Measurements from ENCODE around the gene LCTL.

DNA sequence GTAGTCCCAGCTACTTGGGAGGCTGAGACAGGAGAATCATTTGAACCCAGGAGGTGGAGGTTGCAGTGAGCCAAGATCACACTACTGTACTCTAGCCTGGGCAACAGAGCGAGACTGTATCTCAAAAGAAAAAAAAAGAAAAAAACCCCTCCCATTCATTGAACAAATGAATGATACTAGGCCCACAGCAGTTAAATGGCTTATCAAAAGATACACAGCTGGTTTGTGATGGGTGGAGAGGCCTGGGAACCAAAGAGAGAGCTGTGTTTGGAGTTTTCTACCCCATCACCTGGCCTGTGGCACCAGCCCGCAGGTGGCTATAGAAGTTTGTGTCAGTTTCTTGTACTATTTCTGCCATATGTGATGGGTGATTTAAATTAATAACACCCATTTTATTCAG, 43.1 kb upstream of the LCTL start:
- TF ChIP-seq CTCF (IDR thresholded peaks at IDR 0.05; ENCODE audit: low read depth, low read length, poor library complexity, severe bottlenecking) (no peak), EZH2phosphoT487 (IDR thresholded peaks at IDR 0.05; ENCODE audit: borderline replicate concordance, low read length) (no peak)

Data from DOHH2 (cell line).